IPS DF 6.9 (cell line): ENCODE measurements around the gene FAM13C.

ENCODE experiments used
- DNase-seq: peaks from one replicate; pipeline ENCODE4 v3.0.0-alpha.2; 2013; ENCODE audit warnings: low read depth, low spot score
- H3K27ac ChIP-seq: one replicate; pipeline ENCODE4 v1.5.1; 2013; ENCODE audit warnings: low read length, control low read depth
- H3K27me3 ChIP-seq: 2 replicates; pipeline ENCODE4 v1.6.1; 2013; ENCODE audit warnings: mild to moderate bottlenecking, low read length; ENCODE audit not compliant: control insufficient read depth, insufficient read depth
- H3K36me3 ChIP-seq: 2 replicates; pipeline ENCODE4 v1.6.1; 2013; ENCODE audit warnings: low read length; ENCODE audit not compliant: control insufficient read depth, insufficient read depth
- H3K4me1 ChIP-seq: 2 replicates; pipeline ENCODE4 v1.6.1; 2013; ENCODE audit warnings: low read length; ENCODE audit not compliant: control insufficient read depth, insufficient read depth
- H3K4me3 ChIP-seq: 2 replicates; pipeline ENCODE4 v1.5.1; 2013; ENCODE audit warnings: mild to moderate bottlenecking, low read length
- H3K9me3 ChIP-seq: 2 replicates; pipeline ENCODE4 v1.6.1; 2013; ENCODE audit warnings: low read length, inconsistent platforms; ENCODE audit not compliant: control insufficient read depth, insufficient read depth
- WGBS: extraction: QIAGEN DNeasy Blood & Tissue Kit; methylation state at CpG from one replicate; pipeline ENCODE4 v1.1.7; 2013; ENCODE audit warnings: mixed read lengths, missing lambda C conversion rate; ENCODE audit not compliant: insufficient read length, insufficient coverage; 5-methylcytosine and 5-hydroxymethylcytosine counted together

Gene FAM13C

DNA sequence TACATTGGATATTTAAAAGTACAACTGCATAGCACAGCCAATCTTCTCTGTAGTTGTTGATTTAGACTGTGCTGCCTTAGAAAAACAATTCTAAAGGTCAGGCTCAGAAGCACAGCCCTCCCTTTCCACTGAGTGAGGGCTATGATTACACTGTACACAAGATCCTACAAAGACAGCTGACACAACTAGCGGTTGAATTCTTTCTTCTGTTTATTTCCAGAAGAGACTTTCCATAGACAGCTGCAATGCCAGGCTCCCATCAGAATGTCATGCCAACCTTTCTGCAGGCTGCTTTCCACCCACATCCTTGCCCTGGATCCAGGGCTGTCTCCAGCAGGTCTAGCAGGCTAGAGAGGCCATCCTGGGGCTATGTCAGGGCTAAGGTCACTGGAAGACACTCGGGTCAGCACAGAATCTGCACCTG, 39.3 kb downstream of the FAM13C start:
- H3K27ac ChIP-seq: no peak overlapping the region
- H3K4me1 ChIP-seq: no peaks in the 10 kb centered on the region
- no peaks in the 10 kb centered on the region for H3K36me3 ChIP-seq
- H3K9me3 ChIP-seq: no peaks in the 10 kb centered on the region
- no peaks in the 10 kb centered on the region for H3K27me3 ChIP-seq
- no CpG with 5 or more reads among the region's 2 CpGs for WGBS
- DNase-seq: no peak
- H3K4me3 ChIP-seq: no peak overlapping the region

GRCh38 chr10:59322131-59322530, 40.2 kb downstream of the FAM13C start:
- no peak for DNase-seq
- WGBS: no CpG with 5 or more reads among the region's 4 CpGs
- H3K9me3 ChIP-seq: no peaks in the 10 kb centered on the region
- H3K4me3 ChIP-seq: no peak overlapping the region
- no peaks in the 10 kb centered on the region for H3K27me3 ChIP-seq
- no peaks in the 10 kb centered on the region for H3K4me1 ChIP-seq
- H3K36me3 ChIP-seq: no peaks in the 10 kb centered on the region
- no peak overlapping the region for H3K27ac ChIP-seq

GRCh38 chr10:59320355-59320754, 42.0 kb downstream of the FAM13C start:
- Histone ChIP-seq H3K27ac (no peak overlapping the region), H3K27me3 (no peaks in the 10 kb centered on the region), H3K4me1 (no peaks in the 10 kb centered on the region), H3K9me3 (no peaks in the 10 kb centered on the region), H3K36me3 (no peaks in the 10 kb centered on the region), H3K4me3 (no peak overlapping the region)
- WGBS: no CpG with 5 or more reads among the region's 5 CpGs
- DNase-seq: no peak

DNA sequence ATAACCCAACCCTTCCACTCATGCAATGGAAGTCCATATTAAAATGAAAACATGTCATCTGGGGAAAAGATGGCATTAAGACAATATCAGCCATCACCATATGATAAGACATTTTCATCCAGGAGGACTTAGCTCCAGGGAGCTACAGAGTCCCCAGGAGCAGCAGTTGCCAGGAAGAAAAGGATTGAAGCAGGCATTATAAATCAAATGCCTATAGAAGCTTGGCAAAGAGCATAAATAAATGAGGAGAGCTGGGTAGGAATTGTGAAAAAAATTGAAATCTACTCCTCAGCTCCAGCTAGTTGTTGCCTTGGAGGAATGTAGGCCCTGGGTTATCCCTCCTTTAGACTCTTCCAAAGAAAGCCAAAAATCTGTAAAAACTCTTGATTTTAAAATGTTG, 42.5 kb downstream of the FAM13C start:
- Histone ChIP-seq H3K4me3 (no peak overlapping the region), H3K4me1 (no peaks in the 10 kb centered on the region), H3K36me3 (no peaks in the 10 kb centered on the region), H3K27ac (no peak overlapping the region), H3K9me3 (no peaks in the 10 kb centered on the region), H3K27me3 (no peaks in the 10 kb centered on the region)
- no peak for DNase-seq

DNA sequence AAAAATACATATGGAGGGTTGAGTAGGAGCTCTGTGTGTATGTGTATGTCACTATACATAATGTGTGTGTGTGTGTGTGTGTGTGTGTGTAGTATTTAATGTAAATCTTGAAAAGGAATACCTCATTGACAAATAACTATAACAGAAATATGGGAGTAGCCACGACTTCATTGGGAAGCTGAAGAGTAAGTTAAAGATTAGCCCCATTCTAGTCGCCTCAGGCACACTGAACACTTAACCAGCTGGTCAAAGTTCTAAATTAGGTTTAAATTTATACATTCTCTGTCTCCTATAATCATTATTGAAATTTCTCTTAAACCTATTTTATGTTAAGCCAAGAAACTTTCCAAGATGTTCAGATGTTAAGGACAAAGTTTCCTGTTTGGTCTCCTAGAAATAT, 45.3 kb downstream of the FAM13C start:
- WGBS: no CpG with 5 or more reads among the region's 2 CpGs
- Histone ChIP-seq H3K9me3 (no peaks in the 10 kb centered on the region), H3K4me1 (no peaks in the 10 kb centered on the region), H3K4me3 (no peak overlapping the region), H3K36me3 (no peaks in the 10 kb centered on the region), H3K27ac (no peak overlapping the region), H3K27me3 (no peaks in the 10 kb centered on the region)
- no peak for DNase-seq

DNA sequence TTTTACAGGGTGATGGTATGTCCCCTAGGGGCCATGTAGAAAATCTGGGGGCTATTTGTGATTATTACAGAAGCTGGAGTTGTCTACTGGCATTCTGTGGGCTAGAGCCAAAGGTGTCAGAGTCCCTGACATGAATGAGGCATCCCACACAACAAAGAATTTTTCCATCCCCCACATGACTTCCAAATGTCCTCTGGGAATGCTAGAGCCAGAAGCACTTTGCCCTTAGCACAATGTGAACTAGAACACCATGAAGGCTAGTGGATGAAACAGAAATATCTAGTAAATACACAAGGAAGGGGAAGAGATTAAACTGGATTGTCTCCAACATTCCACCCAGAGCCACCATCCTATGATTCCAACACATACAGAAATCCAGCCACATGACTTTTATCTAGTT, 46.9 kb downstream of the FAM13C start:
- DNase-seq: no peak

GRCh38 chr10:59314268-59314667, 48.1 kb downstream of the FAM13C start:
- H3K9me3 ChIP-seq: no peaks in the 10 kb centered on the region
- no peak overlapping the region for H3K27ac ChIP-seq
- H3K36me3 ChIP-seq: no peaks in the 10 kb centered on the region
- H3K4me3 ChIP-seq: no peak overlapping the region
- no CpG with 5 or more reads among the region's 2 CpGs for WGBS
- DNase-seq: no peak
- no peaks in the 10 kb centered on the region for H3K27me3 ChIP-seq
- no peaks in the 10 kb centered on the region for H3K4me1 ChIP-seq

More for the DNA sequence above, 46.9 kb downstream of the FAM13C start:
- no peaks in the 10 kb centered on the region for H3K9me3 ChIP-seq
- no peaks in the 10 kb centered on the region for H3K36me3 ChIP-seq
- no peaks in the 10 kb centered on the region for H3K27me3 ChIP-seq
- H3K27ac ChIP-seq: no peak overlapping the region
- no peaks in the 10 kb centered on the region for H3K4me1 ChIP-seq
- no peak overlapping the region for H3K4me3 ChIP-seq

GRCh38 chr10:59312247-59312646, 50.1 kb downstream of the FAM13C start:
- Histone ChIP-seq H3K27ac (no peak overlapping the region), H3K4me1 (no peaks in the 10 kb centered on the region), H3K9me3 (no peaks in the 10 kb centered on the region), H3K4me3 (no peak overlapping the region), H3K27me3 (no peaks in the 10 kb centered on the region), H3K36me3 (no peaks in the 10 kb centered on the region)
- no CpG with 5 or more reads among the region's 2 CpGs for WGBS
- DNase-seq: no peak

- H3K4me3 ChIP-seq: no peak overlapping the region
- H3K9me3 ChIP-seq: no peaks in the 10 kb centered on the region
- DNase-seq: no peak
- H3K36me3 ChIP-seq: no peaks in the 10 kb centered on the region
- no peaks in the 10 kb centered on the region for H3K4me1 ChIP-seq
- no peaks in the 10 kb centered on the region for H3K27me3 ChIP-seq
- no peak overlapping the region for H3K27ac ChIP-seq
Measured at GRCh38 chr10:59311025-59311424, 51.3 kb downstream of the FAM13C start.

- no peak overlapping the region for H3K27ac ChIP-seq
- H3K4me3 ChIP-seq: no peak overlapping the region
- H3K4me1 ChIP-seq: no peaks in the 10 kb centered on the region
- no peaks in the 10 kb centered on the region for H3K9me3 ChIP-seq
- H3K27me3 ChIP-seq: no peaks in the 10 kb centered on the region
- no CpG with 5 or more reads among the region's 3 CpGs for WGBS
- H3K36me3 ChIP-seq: no peaks in the 10 kb centered on the region
- DNase-seq: no peak
Measured at GRCh38 chr10:59310324-59310914, 51.9 kb downstream of the FAM13C start.

- Histone ChIP-seq H3K9me3 (no peaks in the 10 kb centered on the region), H3K36me3 (no peaks in the 10 kb centered on the region)
- no CpG with 5 or more reads among the region's 2 CpGs for WGBS
Measured at GRCh38 chr10:59304521-59305097, 57.7 kb downstream of the FAM13C start.

More at GRCh38 chr10:59304521-59305097, 57.7 kb downstream of the FAM13C start:
- Histone ChIP-seq H3K4me3 (no peak overlapping the region), H3K27me3 (no peaks in the 10 kb centered on the region), H3K27ac (no peak overlapping the region), H3K4me1 (no peaks in the 10 kb centered on the region)
- DNase-seq: no peak
